T47D (cell line): Measurements from ENCODE around the gene VSIG1.

Source experiments
- DNase-seq, 2 experiments: peaks; one replicate each; pipeline versions ENCODE4 v3.0.0 to v3.0.0-alpha.2; 2011 to 2012; ENCODE audit warnings: low read depth in 1 of 2, low spot score in 1 of 2
- JUND ChIP-seq: IDR thresholded peaks from 2 replicates; pipeline ENCODE4 v1.6.1; 2012; ENCODE audit warnings: low read depth
- in situ Hi-C: cut with HindIII; loops from 2 replicates; pipeline ENCODE4 v1.10.0; 2016; ENCODE audit warnings: low sequenced_read_pairs, low pct_unique_long_range_greater_than_20kb

Gene VSIG1

GRCh38 chrX:108081110-108081509 lies 36.2 kb downstream of the VSIG1 start:
- no peak for DNase-seq
- in situ Hi-C loops, result no loop called here
- TF ChIP-seq JUND, result no peak

DNA sequence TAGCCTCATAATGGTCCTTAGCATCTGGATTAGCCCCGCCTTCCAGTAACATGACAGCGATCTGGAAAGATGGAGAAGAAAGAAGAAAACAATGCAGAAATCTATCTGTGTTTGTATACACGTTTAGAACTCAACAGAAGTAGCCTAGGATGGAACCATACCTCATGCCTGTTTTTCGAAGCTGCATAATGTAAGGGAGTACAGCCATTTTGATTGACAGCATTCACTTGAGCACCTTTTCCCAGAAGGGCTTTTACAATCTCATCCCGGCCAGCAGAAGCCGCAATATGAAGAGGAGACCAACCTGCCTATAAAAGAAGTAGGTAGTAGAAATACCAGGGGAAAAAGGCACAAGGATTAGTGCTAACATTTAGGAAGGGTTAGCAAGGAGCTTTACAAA lies 42.9 kb downstream of the VSIG1 start:
- TF ChIP-seq JUND, result no peak
- DNase-seq, result no peak
- in situ Hi-C loops, result no loop called here

DNA sequence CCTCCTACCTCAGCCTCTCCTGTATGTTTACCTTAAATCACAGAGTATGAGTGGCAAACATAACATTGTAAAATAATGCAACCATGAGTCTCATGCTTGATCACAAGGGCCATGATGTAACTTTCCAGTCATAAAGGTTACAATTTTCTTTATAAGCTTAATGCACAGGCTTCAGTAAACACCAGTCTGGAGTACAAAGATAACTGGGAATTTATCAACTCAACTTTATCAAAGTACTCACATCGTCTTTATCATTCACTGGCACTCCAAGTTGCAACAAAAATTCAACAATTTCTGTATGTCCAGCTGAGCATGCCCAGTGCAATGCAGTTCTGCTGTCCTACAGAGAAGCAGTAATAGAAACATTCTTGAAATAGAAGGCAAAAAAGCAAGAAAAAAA lies 43.6 kb downstream of the VSIG1 start:
- TF ChIP-seq JUND, result no peak
- in situ Hi-C loops, result no loop called here
- DNase-seq, result no peak

DNA sequence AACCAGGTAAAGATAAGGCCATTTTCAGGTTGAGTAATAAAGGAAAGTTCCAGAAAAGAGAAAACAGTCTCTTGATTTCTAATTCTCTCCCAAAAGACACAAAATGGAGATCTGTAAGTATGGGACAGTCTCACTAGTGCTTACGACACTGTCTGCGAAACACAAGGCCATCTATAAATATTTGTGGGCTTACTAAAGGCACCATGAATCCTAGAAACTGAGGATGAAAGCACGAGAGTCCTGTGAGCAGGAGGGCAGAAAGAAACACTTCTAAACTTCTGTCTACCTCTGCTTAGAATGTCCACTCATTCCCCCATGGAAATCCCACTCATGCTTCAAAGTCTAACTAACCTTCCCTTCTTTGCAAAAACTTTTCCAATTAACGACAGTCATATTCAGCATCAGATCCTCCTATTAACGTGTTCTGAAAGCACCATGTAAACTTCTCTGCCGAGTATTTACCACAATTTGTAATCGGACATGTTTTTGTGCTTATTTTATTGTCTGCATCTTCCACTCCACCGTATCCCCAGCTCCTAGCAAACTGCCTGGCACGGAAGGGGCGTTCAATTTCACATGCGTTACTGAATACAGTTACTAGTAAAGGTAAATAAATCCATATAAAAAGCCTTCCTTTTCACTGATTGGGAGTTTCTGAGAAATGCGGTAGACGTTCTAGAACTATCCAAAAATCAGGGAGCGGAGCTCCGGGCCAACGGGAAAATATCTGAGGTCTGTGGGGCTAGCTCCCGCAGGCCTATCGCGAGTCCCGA lies 45.8 kb downstream of the VSIG1 start:
- no peak for TF ChIP-seq JUND
- no peak for DNase-seq
- in situ Hi-C loops, result no loop called here

GRCh38 chrX:108091264-108091877 lies 46.5 kb downstream of the VSIG1 start, which contains the start of the genes ATG4A and PSMD10:
Gene ATG4A, plus strand, starts transcription at chrX:108091778. Its CDS starts 49 bp downstream, at chrX:108091827.
Gene PSMD10, minus strand, starts transcription at chrX:108091542. Its CDS starts 22 bp downstream, at chrX:108091520.
- peak; percentile 24 to 94 for DNase-seq
- in situ Hi-C loops, result no loop called here
- no peak for TF ChIP-seq JUND

- no peak for TF ChIP-seq JUND
- DNase-seq, result no peak
- in situ Hi-C loops, result no loop called here
Measured at GRCh38 chrX:108091878-108092291, 47.0 kb downstream of the VSIG1 start.

DNA sequence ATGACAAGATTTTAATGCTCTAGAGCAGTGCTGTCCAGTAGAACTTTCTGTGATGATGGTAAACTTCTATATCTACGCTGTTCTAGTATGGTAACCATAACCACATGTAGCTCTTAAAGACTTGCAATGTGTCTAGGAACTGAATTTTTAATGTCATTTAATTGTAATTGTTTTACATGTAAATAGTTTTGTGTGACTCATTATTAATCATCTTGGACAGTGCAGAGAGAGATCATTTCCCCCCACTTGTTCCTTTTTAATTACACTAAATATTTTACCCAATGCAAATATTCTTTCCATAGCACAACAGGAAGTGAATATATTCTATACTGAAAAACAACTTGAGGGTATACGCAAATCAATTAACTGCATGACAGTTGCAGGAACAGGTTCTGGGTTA lies 52.5 kb downstream of the VSIG1 start:
- DNase-seq, result no peak
- in situ Hi-C loops, result no loop called here
- no peak for TF ChIP-seq JUND

- DNase-seq, result no peak
- no peak for TF ChIP-seq JUND
- in situ Hi-C loops, result no loop called here
Measured at GRCh38 chrX:108105473-108105872, 60.6 kb downstream of the VSIG1 start.

DNA sequence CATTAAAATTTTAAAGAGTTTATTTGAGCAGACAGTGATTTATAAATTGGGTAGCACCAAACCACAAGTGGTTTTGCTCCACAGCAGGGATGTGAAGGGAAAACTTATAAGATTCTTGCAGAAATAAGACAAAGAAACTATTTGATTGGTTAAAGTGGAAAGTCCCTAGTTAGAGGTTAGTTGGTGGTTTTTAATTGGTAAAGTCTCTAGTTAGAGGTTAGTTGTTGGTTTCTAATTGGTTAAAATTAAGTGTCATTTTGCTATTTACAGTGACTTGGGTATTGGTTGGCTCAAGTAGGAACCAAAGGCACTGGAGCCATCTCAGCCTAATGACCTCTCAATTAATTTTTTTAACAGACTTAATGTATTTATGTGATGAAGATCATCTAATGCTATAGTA lies 69.7 kb downstream of the VSIG1 start:
- in situ Hi-C loops, result no loop called here
- TF ChIP-seq JUND, result no peak
- no peak for DNase-seq

DNA sequence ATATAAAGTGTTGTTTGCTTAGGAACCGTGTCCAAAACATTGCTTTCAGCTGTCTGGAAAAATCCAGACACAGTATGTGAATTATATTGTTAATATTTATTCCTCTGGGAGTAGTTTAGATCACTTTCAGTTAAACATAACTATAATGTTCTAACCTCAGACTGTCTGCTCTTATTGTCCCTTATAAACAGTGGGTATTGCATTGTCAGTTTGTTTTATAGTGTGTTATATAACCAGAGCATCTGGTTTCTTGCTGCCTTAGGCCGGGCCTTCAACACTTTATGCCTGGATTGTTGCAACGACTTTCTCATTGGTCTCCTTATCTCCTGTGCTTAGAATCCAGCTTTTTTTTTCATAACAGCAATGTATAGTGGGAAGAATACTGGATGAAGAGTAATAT lies 73.1 kb downstream of the VSIG1 start:
- no peak for DNase-seq
- in situ Hi-C loops, result no loop called here
- no peak for TF ChIP-seq JUND

GRCh38 chrX:108121291-108121690 lies 76.4 kb downstream of the VSIG1 start:
- DNase-seq, result no peak
- TF ChIP-seq JUND, result no peak
- in situ Hi-C loops, result no loop called here

DNA sequence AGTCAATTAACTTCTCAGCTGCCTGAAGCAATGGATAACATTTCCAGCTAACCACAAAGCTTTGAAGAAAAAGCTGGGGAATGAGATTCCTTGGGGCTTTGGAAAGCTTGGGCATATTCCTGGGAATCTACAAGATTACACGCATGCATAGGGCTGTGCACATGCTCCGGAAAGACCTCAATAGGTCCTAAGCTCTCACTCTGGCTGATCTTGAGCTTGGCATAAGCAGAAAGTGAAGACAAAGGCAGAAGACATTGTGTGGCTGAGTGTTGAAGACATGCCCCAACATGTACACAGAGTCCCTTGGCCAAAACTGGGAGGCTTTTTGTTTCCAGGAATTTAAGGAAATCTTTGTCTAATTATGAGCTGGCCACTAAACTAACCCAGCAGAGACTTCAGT lies 77.9 kb downstream of the VSIG1 start:
- no peak for DNase-seq
- in situ Hi-C loops, result no loop called here
- no peak for TF ChIP-seq JUND

- DNase-seq, result no peak
- in situ Hi-C loops, result no loop called here
- no peak for TF ChIP-seq JUND
Measured at GRCh38 chrX:108123591-108124366, 78.9 kb downstream of the VSIG1 start.
